Activated T-cell treated with anti-CD3 and anti-CD28 coated beads for 24 hours (primary cell): Measurements from ENCODE around the gene BAIAP2L1.
"Not testable (repeated sequence)": the region's sequence is repeated elsewhere in the genome, so short reads cannot be mapped to it uniquely, and the experiment has no call there.

Experiments used
- DNase-seq: peaks from one replicate; pipeline ENCODE4 v3.0.0-alpha.2; 2020; ENCODE audit warnings: low read depth

The BAIAP2L1 gene

GRCh38 chr7:98400542-98401340 lies at the start of gene BAIAP2L1:
Gene BAIAP2L1, minus strand, starts transcription at chr7:98401090. Its CDS starts 238 bp downstream, at chr7:98400852.
- peak; percentile 71 for DNase-seq

GRCh38 chr7:98448766-98449165 lies 47.9 kb upstream of the BAIAP2L1 start:
- no peak for DNase-seq

- DNase-seq: not testable (repeated sequence)
Observed at GRCh38 chr7:98440992-98441391, 40.1 kb upstream of the BAIAP2L1 start.

- DNase-seq: no peak
Observed at GRCh38 chr7:98439484-98439883, 38.6 kb upstream of the BAIAP2L1 start.

DNA sequence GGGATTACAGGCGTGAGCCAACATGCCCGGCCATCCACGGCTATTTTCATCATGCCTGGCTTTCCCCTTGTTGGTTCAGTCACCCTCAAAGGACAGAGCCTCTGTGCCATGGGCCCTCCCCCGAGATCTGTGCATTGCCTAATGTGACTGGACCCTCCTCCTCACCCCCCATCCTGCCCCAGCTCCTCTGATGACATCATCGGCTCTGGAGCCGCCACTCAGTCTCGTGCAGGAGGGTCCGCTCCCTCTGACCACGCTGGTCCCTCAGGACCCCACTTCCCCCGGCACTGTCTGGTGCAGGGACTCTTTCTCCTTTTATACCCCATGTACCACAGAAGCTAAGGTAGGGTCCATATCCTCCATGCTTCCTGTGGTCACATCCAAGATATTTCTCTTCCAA lies 33.2 kb upstream of the BAIAP2L1 start:
- DNase-seq: no peak

- DNase-seq: no peak
Observed at GRCh38 chr7:98429799-98430198, 28.9 kb upstream of the BAIAP2L1 start.

DNA sequence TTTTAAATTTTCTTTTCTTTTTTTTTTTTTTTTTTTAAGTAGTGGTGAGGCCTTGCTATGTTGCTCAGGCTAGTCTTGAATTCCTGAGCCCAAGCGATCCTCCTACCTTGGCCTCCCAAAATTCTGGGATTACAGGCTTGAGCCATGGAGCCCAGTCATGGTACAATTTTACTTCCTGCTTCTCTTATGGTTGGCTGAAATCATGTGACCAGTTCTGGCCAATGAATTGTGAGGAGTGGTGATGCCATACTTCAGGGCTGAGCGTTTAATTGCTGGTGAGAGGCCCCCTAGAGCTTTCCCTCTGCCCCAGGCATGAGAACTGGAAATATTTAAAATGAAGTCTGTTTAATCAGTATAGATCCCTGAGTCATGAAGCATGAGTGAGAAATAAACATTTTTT lies 22.2 kb upstream of the BAIAP2L1 start:
- no peak for DNase-seq

GRCh38 chr7:98420966-98421612 lies 20.2 kb upstream of the BAIAP2L1 start:
- peak; percentile 18 for DNase-seq

DNA sequence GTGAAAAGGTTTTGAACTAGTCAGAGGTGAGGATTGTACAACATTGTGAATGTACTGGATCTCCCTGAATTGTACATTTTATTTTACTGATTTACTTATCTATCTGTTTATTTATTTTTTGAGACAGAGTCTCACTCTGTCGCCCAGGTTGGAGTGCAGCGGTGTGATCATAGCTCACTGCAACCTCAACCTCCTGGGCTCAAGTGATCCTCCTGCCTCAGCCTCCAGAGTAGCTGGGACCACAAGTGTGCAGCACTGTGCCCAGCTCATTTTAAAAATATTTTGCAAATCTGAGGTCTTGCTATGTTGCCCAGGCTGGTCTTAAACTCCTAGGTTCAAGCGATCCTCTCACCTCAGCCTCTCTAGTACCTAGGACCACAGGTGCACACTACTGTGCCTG lies 19.1 kb upstream of the BAIAP2L1 start:
- DNase-seq: not testable (repeated sequence)

GRCh38 chr7:98419316-98419691 lies 18.4 kb upstream of the BAIAP2L1 start:
- DNase-seq: not testable (repeated sequence)

- peak; percentile 23 for DNase-seq
Observed at GRCh38 chr7:98418636-98419315, 17.9 kb upstream of the BAIAP2L1 start.

- DNase-seq: no peak
Observed at GRCh38 chr7:98418271-98418635, 17.4 kb upstream of the BAIAP2L1 start.

- DNase-seq: not testable (repeated sequence)
Observed at GRCh38 chr7:98417604-98418270, 16.8 kb upstream of the BAIAP2L1 start.

DNA sequence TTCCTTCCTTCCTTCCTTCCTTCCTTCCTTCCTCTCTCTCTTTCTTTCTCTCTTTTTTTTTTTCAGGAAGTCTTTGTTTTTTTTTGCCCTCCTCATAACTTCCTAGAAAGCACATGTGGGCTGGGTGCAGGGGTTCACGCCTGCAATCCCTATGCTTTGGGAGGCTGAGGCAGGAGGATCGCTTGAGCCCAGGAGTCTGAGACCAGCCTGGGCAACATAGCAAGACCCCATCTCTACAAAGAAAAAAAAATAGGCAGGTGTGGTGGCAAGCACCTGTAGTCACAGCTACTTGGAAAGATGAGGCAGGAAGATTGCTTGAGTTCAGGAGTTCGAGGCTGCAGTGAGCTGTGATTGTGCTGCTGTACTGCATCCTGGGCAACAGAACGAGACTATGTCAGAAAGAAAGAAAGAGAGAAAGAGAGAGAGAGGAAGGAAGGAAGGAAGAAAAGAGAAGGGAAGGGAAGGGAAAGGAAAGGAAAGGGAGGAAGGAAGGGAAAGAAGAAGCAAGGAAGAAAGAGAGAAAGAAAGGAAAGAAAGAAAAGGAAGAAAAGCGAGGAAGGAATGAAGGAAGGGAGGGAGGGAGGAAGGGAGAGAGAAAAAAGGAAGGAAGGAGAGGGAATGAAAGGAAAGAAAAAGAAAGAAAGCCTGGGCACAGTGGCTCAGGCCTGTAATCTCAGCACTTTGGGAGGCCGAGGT lies 13.5 kb upstream of the BAIAP2L1 start:
- no peak for DNase-seq

DNA sequence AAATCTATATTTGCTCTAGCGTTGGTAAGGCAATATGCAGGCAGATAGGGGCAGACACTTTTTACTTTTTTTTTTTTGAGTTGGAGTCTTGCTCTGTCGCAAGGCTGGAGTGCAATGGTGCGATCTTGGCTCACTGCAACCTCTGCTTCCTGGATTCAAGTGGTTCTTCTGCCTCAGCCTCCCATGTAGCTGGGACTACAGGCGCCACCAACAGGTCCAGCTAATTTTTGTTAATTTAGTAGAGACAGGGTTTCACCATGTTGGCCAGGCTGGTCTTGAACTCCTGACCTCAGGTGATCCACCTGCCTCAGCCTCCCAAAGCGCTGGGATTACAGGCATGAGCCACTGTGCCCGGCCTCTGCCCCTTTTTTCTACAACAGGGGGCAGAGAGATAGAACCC lies 12.8 kb upstream of the BAIAP2L1 start:
- not testable (repeated sequence) for DNase-seq

DNA sequence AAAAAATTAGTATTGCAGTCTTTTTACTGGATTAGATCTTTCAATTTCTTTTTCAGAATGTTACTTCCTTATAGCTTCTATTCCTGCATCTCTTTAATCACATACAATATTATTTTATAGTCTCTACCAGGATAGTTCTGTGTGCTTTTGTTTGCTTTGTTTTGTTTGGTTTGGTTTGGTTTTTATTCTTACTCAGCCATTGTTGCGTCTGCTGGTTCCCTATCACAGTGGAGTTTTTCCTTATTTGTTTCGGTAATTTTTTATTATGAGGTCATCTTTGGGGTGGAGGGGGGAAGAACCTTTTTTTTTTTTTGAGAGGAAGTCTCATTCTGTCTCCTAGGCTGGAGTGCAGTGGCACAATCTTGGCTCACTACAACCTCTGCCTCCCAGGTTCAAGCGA lies 9.0 kb upstream of the BAIAP2L1 start:
- no peak for DNase-seq

- not testable (repeated sequence) for DNase-seq
Observed at GRCh38 chr7:98408146-98408545, 7.3 kb upstream of the BAIAP2L1 start.

- no peak for DNase-seq
Observed at GRCh38 chr7:98406827-98407226, 5.9 kb upstream of the BAIAP2L1 start.

DNA sequence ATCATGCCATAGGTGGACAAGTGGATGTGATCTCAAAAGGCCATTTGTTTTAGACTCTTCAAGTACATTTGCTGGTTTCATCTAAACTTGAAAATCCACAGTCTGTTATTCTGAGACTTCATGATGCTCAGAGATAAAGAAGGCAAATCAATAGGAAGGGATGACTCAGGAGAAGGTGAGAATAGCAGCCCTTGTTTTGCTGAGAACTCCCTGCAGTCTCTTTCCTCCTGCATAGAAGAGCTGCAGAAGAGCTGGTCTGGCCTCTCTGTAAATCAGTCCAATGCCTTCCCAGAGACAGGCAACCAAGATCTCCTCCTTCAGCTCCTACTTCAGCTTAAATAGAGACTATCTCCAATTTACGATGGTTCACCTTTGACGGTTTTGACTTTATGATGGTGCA lies 4.0 kb upstream of the BAIAP2L1 start:
- no peak for DNase-seq

DNA sequence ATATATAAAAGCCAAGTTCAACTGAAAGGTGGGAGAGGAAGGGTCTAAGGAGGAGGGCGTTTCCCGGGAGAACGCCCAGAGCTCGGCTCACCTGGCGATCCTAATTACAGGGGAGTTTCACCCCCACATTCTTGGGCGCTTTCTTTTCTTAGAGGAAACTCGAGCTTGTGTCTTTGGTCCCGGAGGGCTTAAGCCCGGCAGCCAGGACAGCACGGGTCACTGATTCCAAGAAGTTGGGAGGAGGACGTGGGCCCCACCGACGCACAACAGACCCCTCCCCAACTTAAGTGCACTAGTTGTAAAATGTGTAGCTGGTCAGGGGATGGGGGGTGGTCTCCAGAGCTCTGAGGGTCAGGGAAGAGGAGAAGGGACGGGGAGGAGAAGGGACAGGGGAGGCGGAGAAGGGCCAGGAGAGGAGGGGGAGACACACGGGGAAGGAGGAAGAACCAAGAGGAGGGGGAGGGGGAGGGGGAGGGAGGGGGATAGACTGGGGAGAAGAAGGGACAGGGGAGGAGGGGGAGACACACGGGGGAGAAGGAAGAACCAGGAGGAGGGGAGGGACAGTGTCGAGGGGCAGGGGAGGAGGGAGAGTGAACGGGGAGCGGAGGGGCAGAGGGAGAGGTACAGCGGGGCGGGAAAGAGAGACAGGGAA lies 874 bp downstream of the BAIAP2L1 start:
- DNase-seq: no peak

GRCh38 chr7:98399462-98399861 lies 1.4 kb downstream of the BAIAP2L1 start:
- DNase-seq: no peak
